ENCODE measurements around the gene LTK. TPM values are rescaled to one million over a fixed set of nuclear protein-coding genes. Genes with fewer than 3 reads are reported as not detected.

Gene LTK
- total RNA-seq, 2 experiments from 2014 or later = 9.7 to 9.9 TPM

GRCh38 chr15:41530363-41530956, 16.8 kb upstream of the LTK start:
- TF ChIP-seq CTCF (IDR thresholded peaks at IDR 0.05) = no peak
- no peak for DNase-seq
- Histone ChIP-seq H3K4me1 (ENCODE audit: insufficient read depth, low read length) (peaks cover 2% of the 10 kb centered on the region), H3K27ac (ENCODE audit: low read depth in 1 of 2, low read length in 2 of 2) (no peak overlapping the region), H3K9me3 (ENCODE audit: control insufficient read depth in 1 of 2, insufficient read depth in 1 of 2, low read length in 2 of 2) (no peaks in the 10 kb centered on the region), H3K27me3 (ENCODE audit: control insufficient read depth in 1 of 2, insufficient read depth in 2 of 2, low read length in 2 of 2) (no peaks in the 10 kb centered on the region), H3K4me3 (ENCODE audit: low read length) (no peak overlapping the region), H3K36me3 (ENCODE audit: insufficient read depth, low read length) (peaks cover 69% of the 10 kb centered on the region)
- Mint-ChIP-seq H3K27me3 (no peaks in the 10 kb centered on the region), H3K27ac (no peak overlapping the region), H3K4me1 (ENCODE audit: low read depth) (no peaks in the 10 kb centered on the region), H3K4me3 (no peak overlapping the region), H3K9me3 (no peaks in the 10 kb centered on the region), H3K36me3 (ENCODE audit: low read depth) (peaks cover 72% of the 10 kb centered on the region)
- ChIA-PET CTCF (no interaction called here), POLR2A (interaction anchor here (0.5 kb wide), 1 partner anchor 1623 kb away, joined by 3 read pairs; no protein-coding TSS in a partner anchor)
- ATAC-seq (ENCODE audit: poor library complexity) = no peak
- intact Hi-C loops (cut with DNase I, micrococcal nuclease) = no loop called here

- DNase-seq (no peak), ATAC-seq (ENCODE audit: poor library complexity) (no peak)
- ChIA-PET POLR2A (no interaction called here), CTCF (no interaction called here)
- Mint-ChIP-seq H3K36me3 (ENCODE audit: low read depth) (peaks cover 43% of the 10 kb centered on the region), H3K27ac (no peak overlapping the region), H3K9me3 (no peaks in the 10 kb centered on the region), H3K4me3 (no peak overlapping the region), H3K27me3 (no peaks in the 10 kb centered on the region), H3K4me1 (ENCODE audit: low read depth) (no peaks in the 10 kb centered on the region)
- TF ChIP-seq CTCF (IDR thresholded peaks at IDR 0.05) = no peak
- Histone ChIP-seq H3K27me3 (ENCODE audit: control insufficient read depth in 1 of 2, insufficient read depth in 2 of 2, low read length in 2 of 2) (no peaks in the 10 kb centered on the region), H3K27ac (ENCODE audit: low read depth in 1 of 2, low read length in 2 of 2) (no peak overlapping the region), H3K4me1 (ENCODE audit: insufficient read depth, low read length) (no peaks in the 10 kb centered on the region), H3K36me3 (ENCODE audit: insufficient read depth, low read length) (peaks cover 17% of the 10 kb centered on the region), H3K9me3 (ENCODE audit: control insufficient read depth in 1 of 2, insufficient read depth in 1 of 2, low read length in 2 of 2) (no peaks in the 10 kb centered on the region), H3K4me3 (ENCODE audit: low read length) (no peak overlapping the region)
- intact Hi-C loops (cut with DNase I, micrococcal nuclease) = no loop called here
Observed at GRCh38 chr15:41523097-41523496, 9.5 kb upstream of the LTK start.

GRCh38 chr15:41521614-41522013, 8.0 kb upstream of the LTK start:
- no peaks in the 10 kb centered on the region for H3K4me1 ChIP-seq (ENCODE audit: insufficient read depth, low read length)
- peaks cover 5% of the 10 kb centered on the region for H3K36me3 ChIP-seq (ENCODE audit: insufficient read depth, low read length)
- H3K27ac ChIP-seq (ENCODE audit: low read depth in 1 of 2, low read length in 2 of 2) = no peak overlapping the region
- H3K36me3 Mint-ChIP-seq (ENCODE audit: low read depth) = peaks cover 28% of the 10 kb centered on the region
- no peak overlapping the region for H3K4me3 Mint-ChIP-seq
- no peaks in the 10 kb centered on the region for H3K4me1 Mint-ChIP-seq (ENCODE audit: low read depth)
- no peak for TF ChIP-seq CTCF (IDR thresholded peaks at IDR 0.05)
- ChIA-PET CTCF (no interaction called here), POLR2A (no interaction called here)
- H3K4me3 ChIP-seq (ENCODE audit: low read length) = no peak overlapping the region
- H3K27me3 Mint-ChIP-seq = no peaks in the 10 kb centered on the region
- intact Hi-C loops (cut with DNase I, micrococcal nuclease) = no loop called here
- H3K9me3 Mint-ChIP-seq = no peaks in the 10 kb centered on the region
- H3K27me3 ChIP-seq (ENCODE audit: control insufficient read depth in 1 of 2, insufficient read depth in 2 of 2, low read length in 2 of 2) = no peaks in the 10 kb centered on the region
- no peak for ATAC-seq (ENCODE audit: poor library complexity)
- H3K27ac Mint-ChIP-seq = no peak overlapping the region
- no peaks in the 10 kb centered on the region for H3K9me3 ChIP-seq (ENCODE audit: control insufficient read depth in 1 of 2, insufficient read depth in 1 of 2, low read length in 2 of 2)
- no peak for DNase-seq

All from CD4-positive, alpha-beta T cell (primary cell).